ENCODE results near the gene VWA8.

DNA sequence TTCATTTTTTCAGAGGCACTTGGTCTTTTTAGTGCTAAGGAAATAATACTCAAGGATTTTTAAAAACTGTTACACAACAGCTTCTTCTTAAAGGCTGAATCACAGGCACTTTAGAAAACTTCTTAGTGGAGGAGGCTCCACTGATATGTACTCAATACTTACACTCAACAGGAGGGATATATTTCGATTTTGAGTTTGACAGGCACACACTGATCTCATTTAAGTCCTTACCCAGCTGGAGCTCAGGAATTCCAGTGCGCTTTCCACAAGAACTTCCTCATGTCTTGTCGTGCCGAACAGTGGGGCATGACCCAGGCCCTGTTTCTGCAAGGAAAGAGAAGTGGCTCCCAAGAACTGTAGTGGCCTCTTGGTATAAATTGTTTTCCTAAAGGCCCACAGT is 399.7 kb downstream of the VWA8 start:
- TF ChIP-seq, protein P1, sequence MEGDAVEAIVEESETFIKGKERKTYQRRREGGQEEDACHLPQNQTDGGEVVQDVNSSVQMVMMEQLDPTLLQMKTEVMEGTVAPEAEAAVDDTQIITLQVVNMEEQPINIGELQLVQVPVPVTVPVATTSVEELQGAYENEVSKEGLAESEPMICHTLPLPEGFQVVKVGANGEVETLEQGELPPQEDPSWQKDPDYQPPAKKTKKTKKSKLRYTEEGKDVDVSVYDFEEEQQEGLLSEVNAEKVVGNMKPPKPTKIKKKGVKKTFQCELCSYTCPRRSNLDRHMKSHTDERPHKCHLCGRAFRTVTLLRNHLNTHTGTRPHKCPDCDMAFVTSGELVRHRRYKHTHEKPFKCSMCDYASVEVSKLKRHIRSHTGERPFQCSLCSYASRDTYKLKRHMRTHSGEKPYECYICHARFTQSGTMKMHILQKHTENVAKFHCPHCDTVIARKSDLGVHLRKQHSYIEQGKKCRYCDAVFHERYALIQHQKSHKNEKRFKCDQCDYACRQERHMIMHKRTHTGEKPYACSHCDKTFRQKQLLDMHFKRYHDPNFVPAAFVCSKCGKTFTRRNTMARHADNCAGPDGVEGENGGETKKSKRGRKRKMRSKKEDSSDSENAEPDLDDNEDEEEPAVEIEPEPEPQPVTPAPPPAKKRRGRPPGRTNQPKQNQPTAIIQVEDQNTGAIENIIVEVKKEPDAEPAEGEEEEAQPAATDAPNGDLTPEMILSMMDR (IDR thresholded peaks at IDR 0.05), result no peak
- no peak for TF ChIP-seq POLR2A (IDR thresholded peaks at IDR 0.05)
